ENCODE measurements around the gene WWTR1. TPM values are rescaled to one million over a fixed set of nuclear protein-coding genes. Genes with fewer than 3 reads are reported as not detected.

Gene WWTR1
- total RNA-seq, 1 donor from 2014 or later = 87.7 TPM

DNA sequence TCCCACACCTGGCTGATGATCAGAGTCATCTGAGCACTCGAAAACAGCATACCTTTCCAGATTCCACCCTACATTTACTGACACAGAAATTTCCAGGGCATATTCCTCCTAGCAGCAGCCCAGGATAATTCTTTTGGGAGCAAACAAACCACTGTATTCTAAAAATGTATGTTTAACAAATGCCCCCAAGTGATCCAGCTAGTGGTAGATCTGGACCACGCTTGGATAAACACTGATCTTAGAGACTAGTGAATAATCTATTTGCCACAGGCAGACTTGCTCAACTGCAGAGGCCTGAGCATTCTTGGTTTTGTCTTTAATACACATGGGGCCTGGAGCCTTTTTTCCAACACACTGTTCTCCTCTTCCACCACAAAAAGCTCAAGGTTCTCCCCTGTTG, 93.7 kb downstream of the WWTR1 start:
- Histone ChIP-seq H3K27me3 (no peaks in the 10 kb centered on the region), H3K4me3 (no peak overlapping the region), H3K36me3 (no peaks in the 10 kb centered on the region), H3K9me3 (no peaks in the 10 kb centered on the region), H3K27ac (no peak overlapping the region), H3K4me1 (peaks cover 14% of the 10 kb centered on the region)
- ATAC-seq (no peak), DNase-seq (no peak)
- intact Hi-C loops (cut with DNase I) = no loop called here
- TF ChIP-seq, protein P1, sequence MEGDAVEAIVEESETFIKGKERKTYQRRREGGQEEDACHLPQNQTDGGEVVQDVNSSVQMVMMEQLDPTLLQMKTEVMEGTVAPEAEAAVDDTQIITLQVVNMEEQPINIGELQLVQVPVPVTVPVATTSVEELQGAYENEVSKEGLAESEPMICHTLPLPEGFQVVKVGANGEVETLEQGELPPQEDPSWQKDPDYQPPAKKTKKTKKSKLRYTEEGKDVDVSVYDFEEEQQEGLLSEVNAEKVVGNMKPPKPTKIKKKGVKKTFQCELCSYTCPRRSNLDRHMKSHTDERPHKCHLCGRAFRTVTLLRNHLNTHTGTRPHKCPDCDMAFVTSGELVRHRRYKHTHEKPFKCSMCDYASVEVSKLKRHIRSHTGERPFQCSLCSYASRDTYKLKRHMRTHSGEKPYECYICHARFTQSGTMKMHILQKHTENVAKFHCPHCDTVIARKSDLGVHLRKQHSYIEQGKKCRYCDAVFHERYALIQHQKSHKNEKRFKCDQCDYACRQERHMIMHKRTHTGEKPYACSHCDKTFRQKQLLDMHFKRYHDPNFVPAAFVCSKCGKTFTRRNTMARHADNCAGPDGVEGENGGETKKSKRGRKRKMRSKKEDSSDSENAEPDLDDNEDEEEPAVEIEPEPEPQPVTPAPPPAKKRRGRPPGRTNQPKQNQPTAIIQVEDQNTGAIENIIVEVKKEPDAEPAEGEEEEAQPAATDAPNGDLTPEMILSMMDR (IDR thresholded peaks at IDR 0.05) = no peak

DNA sequence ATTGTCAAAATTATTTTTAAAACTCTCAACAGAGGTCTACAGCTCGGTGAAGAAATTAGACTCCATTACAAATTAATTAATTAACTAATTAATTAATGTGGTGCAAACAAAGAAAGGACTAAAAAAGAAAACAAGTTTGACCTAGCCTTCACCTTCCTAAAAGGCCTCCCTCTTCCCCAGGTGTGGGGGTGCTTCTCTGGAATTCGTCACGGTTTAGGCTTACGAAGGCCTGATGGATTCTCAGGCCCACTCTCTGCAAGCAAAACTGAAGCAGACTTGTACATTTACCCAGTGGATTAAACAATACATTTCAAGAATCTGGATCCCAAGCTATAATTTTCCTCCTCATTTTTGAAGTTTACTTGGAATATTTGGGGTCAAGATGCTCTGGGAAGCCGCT, 94.7 kb downstream of the WWTR1 start:
- intact Hi-C loops (cut with DNase I) = no loop called here
- DNase-seq (no peak), ATAC-seq (no peak)
- no peak overlapping the region for H3K4me3 ChIP-seq
- TF ChIP-seq, protein P1 (IDR thresholded peaks at IDR 0.05) = no peak
- H3K4me1 ChIP-seq = peaks cover 14% of the 10 kb centered on the region
- H3K27me3 ChIP-seq = no peaks in the 10 kb centered on the region
- H3K36me3 ChIP-seq = no peaks in the 10 kb centered on the region
- H3K9me3 ChIP-seq = no peaks in the 10 kb centered on the region
- no peak overlapping the region for H3K27ac ChIP-seq

DNA sequence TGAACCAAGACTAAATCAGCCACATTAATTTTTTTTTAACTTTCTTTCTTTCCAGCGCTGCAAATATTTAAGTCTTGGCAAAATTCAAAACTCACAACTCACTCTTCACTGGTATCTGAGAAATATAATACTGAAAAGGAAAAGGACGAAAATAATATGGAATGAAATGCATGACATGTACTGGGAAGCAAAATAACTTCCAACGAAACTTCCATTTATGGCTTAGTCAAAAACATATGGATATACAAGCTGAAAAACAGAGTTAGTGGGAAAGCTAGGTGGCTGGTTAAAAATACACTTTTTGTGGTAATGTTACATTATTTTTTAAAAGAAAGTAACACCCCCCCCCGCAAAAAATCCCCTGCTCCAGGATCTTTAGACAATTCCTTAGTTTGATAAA, 97.2 kb downstream of the WWTR1 start:
- H3K36me3 ChIP-seq = no peaks in the 10 kb centered on the region
- intact Hi-C loops (cut with DNase I) = no loop called here
- ATAC-seq (no peak), DNase-seq (no peak)
- no peak overlapping the region for H3K4me3 ChIP-seq
- no peaks in the 10 kb centered on the region for H3K9me3 ChIP-seq
- H3K27ac ChIP-seq = no peak overlapping the region
- H3K27me3 ChIP-seq = no peaks in the 10 kb centered on the region
- peaks cover 5% of the 10 kb centered on the region for H3K4me1 ChIP-seq
- TF ChIP-seq, protein P1 (IDR thresholded peaks at IDR 0.05) = no peak

DNA sequence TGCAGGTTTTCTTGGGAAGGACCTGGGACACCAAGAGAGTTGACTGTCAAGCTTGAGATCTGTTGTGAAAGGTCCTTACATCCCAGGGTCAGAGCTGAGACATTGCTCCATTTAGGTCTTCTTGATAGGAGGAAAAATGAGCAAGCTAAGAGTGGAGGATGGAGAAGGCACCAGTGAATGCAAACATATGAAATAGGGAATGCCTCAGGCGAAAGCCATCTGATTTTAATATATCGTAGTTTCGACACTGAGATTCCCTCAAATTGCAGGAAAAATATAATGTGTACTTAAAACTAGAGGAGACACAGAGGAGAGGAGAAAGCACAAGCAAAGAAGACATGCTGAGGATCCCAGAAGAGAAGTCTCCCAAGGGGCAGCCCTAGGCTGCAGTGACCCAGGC, 97.8 kb downstream of the WWTR1 start:
- TF ChIP-seq, protein P1 (IDR thresholded peaks at IDR 0.05) = no peak
- no peaks in the 10 kb centered on the region for H3K36me3 ChIP-seq
- peaks cover 10% of the 10 kb centered on the region for H3K4me1 ChIP-seq
- no peaks in the 10 kb centered on the region for H3K9me3 ChIP-seq
- no peak for ATAC-seq
- no peak overlapping the region for H3K27ac ChIP-seq
- DNase-seq = no peak
- intact Hi-C loops (cut with DNase I) = no loop called here
- H3K27me3 ChIP-seq = no peaks in the 10 kb centered on the region
- no peak overlapping the region for H3K4me3 ChIP-seq

DNA sequence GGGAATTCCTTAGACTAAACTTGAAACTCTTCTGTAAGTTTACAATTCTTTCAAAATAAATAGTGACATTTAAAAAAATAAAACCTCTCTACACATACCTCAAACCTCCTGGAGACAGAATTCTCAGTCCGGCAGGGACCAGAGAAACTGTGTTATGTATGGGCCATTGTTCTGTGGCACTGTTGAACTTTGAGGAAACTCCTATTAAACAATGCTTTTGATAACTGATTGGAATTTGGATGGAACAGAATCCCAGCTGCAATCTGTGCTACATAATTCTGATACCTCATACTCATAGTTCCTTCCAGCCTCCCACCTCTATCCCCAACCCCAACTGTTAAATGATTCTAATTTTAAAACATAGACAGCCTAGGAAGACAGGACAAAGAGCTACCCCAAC, 98.3 kb downstream of the WWTR1 start:
- Histone ChIP-seq H3K27me3 (no peaks in the 10 kb centered on the region), H3K27ac (no peak overlapping the region), H3K9me3 (no peaks in the 10 kb centered on the region), H3K36me3 (no peaks in the 10 kb centered on the region), H3K4me1 (peaks cover 12% of the 10 kb centered on the region), H3K4me3 (no peak overlapping the region)
- TF ChIP-seq, protein P1 (IDR thresholded peaks at IDR 0.05) = no peak
- intact Hi-C loops (cut with DNase I) = no loop called here
- DNase-seq = no peak
- ATAC-seq = no peak

DNA sequence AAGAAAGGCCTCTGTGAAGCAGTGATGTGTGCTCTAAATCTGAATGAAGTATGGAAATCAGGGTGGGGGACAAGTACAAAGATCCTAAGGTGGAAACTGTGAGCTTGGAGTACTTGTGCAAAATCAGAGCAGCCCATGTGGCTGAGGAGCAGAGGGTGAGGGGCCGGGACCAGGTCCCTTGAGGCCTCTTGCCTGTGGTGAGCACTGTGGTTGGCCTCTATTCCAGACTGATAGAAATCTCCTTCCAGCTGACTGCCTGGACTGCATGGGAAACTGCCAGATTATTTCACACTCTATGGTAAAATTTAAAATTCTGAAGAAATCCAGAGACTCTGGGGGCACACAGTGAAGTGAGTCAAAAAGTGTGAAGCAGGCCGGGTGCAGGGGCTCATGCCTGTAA, 101.9 kb downstream of the WWTR1 start:
- TF ChIP-seq, protein P1 (IDR thresholded peaks at IDR 0.05) = no peak

More for the DNA sequence above, 101.9 kb downstream of the WWTR1 start:
- ATAC-seq (peak; percentile 25), DNase-seq (no peak)
- Histone ChIP-seq H3K4me1 (peaks cover 18% of the 10 kb centered on the region), H3K36me3 (no peaks in the 10 kb centered on the region), H3K4me3 (no peak overlapping the region), H3K27me3 (no peaks in the 10 kb centered on the region), H3K27ac (no peak overlapping the region), H3K9me3 (no peaks in the 10 kb centered on the region)
- intact Hi-C loops (cut with DNase I) = no loop called here
